Mucosa of rectum (tissue), 2 donors: ENCODE data around the gene SOHLH1.

Experiments
- H3K27ac ChIP-seq, 2 donors: one replicate each; pipeline ENCODE4 v1.7.0; 2013; ENCODE audit warnings: inconsistent platforms in 2 of 2, low read depth in 2 of 2, low read length in 2 of 2
- H3K27me3 ChIP-seq, 2 donors: one replicate each; pipeline ENCODE4 v1.7.0; 2013; ENCODE audit warnings: low read length in 2 of 2; ENCODE audit not compliant: control insufficient read depth in 2 of 2, insufficient read depth in 2 of 2
- H3K36me3 ChIP-seq, 2 donors: one replicate each; pipeline ENCODE4 v1.7.0; 2013; ENCODE audit warnings: low read length in 2 of 2; ENCODE audit not compliant: control insufficient read depth in 2 of 2, insufficient read depth in 2 of 2
- H3K4me1 ChIP-seq, 2 donors: one replicate each; pipeline ENCODE4 v1.7.0; 2013; ENCODE audit warnings: low read length in 2 of 2, mild to moderate bottlenecking in 1 of 2; ENCODE audit not compliant: control insufficient read depth in 2 of 2, insufficient read depth in 2 of 2
- H3K4me3 ChIP-seq, 2 donors: one replicate each; pipeline ENCODE4 v1.7.0; 2013; ENCODE audit warnings: low read length in 2 of 2
- H3K9ac ChIP-seq, 2 donors: one replicate each; pipeline ENCODE4 v1.7.0; 2013; ENCODE audit warnings: low read length in 2 of 2, low read depth in 1 of 2, mild to moderate bottlenecking in 1 of 2
- H3K9me3 ChIP-seq, 2 donors: one replicate each; pipeline ENCODE4 v1.7.0; 2013; ENCODE audit warnings: low read length in 2 of 2; ENCODE audit not compliant: control insufficient read depth in 2 of 2
- donor health status: healthy.
- donor health status: Normal muscosa, but diverticular disease.

The SOHLH1 gene

GRCh38 chr9:135715056-135715595 is 15.8 kb upstream of the SOHLH1 start:
- H3K4me1 ChIP-seq: no peaks in the 10 kb centered on the region
- no peak overlapping the region for H3K27ac ChIP-seq
- H3K9me3 ChIP-seq: no peaks in the 10 kb centered on the region
- peaks cover 4 to 13% of the 10 kb centered on the region in 2 donors for H3K27me3 ChIP-seq
- no peaks in the 10 kb centered on the region for H3K36me3 ChIP-seq
- no peak overlapping the region for H3K9ac ChIP-seq
- no peak overlapping the region for H3K4me3 ChIP-seq

GRCh38 chr9:135714242-135715055 is 15.2 kb upstream of the SOHLH1 start:
- Histone ChIP-seq H3K4me1 (no peaks in the 10 kb centered on the region), H3K9me3 (no peaks in the 10 kb centered on the region), H3K9ac (no peak overlapping the region), H3K4me3 (no peak overlapping the region), H3K27me3 (peaks cover 4 to 13% of the 10 kb centered on the region in 2 donors), H3K27ac (no peak overlapping the region), H3K36me3 (no peaks in the 10 kb centered on the region)

GRCh38 chr9:135712613-135713295 is 13.5 kb upstream of the SOHLH1 start:
- H3K4me1 ChIP-seq: no peaks in the 10 kb centered on the region
- H3K9ac ChIP-seq: no peak overlapping the region
- peaks cover 4 to 13% of the 10 kb centered on the region in 2 donors for H3K27me3 ChIP-seq
- no peak overlapping the region for H3K4me3 ChIP-seq
- H3K9me3 ChIP-seq: no peaks in the 10 kb centered on the region
- H3K27ac ChIP-seq: no peak overlapping the region
- no peaks in the 10 kb centered on the region for H3K36me3 ChIP-seq

- Histone ChIP-seq H3K4me3 (no peak overlapping the region), H3K27me3 (peaks cover 4 to 13% of the 10 kb centered on the region in 2 donors), H3K27ac (no peak overlapping the region), H3K4me1 (no peaks in the 10 kb centered on the region), H3K9ac (no peak overlapping the region), H3K36me3 (no peaks in the 10 kb centered on the region), H3K9me3 (no peaks in the 10 kb centered on the region)
Observed at GRCh38 chr9:135711881-135712280, 12.6 kb upstream of the SOHLH1 start.

- no peak overlapping the region for H3K4me3 ChIP-seq
- H3K36me3 ChIP-seq: no peaks in the 10 kb centered on the region
- peaks cover 4 to 13% of the 10 kb centered on the region in 2 donors for H3K27me3 ChIP-seq
- no peaks in the 10 kb centered on the region for H3K4me1 ChIP-seq
- H3K27ac ChIP-seq: no peak overlapping the region
- H3K9ac ChIP-seq: no peak overlapping the region
- no peaks in the 10 kb centered on the region for H3K9me3 ChIP-seq
Observed at GRCh38 chr9:135711391-135711790, 12.1 kb upstream of the SOHLH1 start.

GRCh38 chr9:135708164-135708563 is 8.9 kb upstream of the SOHLH1 start:
- H3K36me3 ChIP-seq: no peaks in the 10 kb centered on the region
- no peak overlapping the region for H3K9ac ChIP-seq
- H3K27me3 ChIP-seq: peaks cover 3 to 9% of the 10 kb centered on the region in 2 donors

GRCh38 chr9:135707252-135708138 is 8.2 kb upstream of the SOHLH1 start:
- Histone ChIP-seq H3K27ac (no peak overlapping the region), H3K4me3 (no peak overlapping the region), H3K4me1 (no peaks in the 10 kb centered on the region), H3K9ac (no peak overlapping the region), H3K27me3 (peaks cover 4 to 8% of the 10 kb centered on the region in 2 donors), H3K36me3 (no peaks in the 10 kb centered on the region), H3K9me3 (no peaks in the 10 kb centered on the region)

More at GRCh38 chr9:135708164-135708563, 8.9 kb upstream of the SOHLH1 start:
- Histone ChIP-seq H3K9me3 (no peaks in the 10 kb centered on the region), H3K4me3 (no peak overlapping the region), H3K4me1 (no peaks in the 10 kb centered on the region), H3K27ac (no peak overlapping the region)

GRCh38 chr9:135706288-135706687 is 7.0 kb upstream of the SOHLH1 start:
- Histone ChIP-seq H3K4me1 (no peaks in the 10 kb centered on the region), H3K27ac (no peak overlapping the region), H3K9me3 (no peaks in the 10 kb centered on the region), H3K9ac (no peak overlapping the region), H3K36me3 (no peaks in the 10 kb centered on the region), H3K27me3 (peaks cover 6 to 8% of the 10 kb centered on the region in 2 donors), H3K4me3 (no peak overlapping the region)

GRCh38 chr9:135705376-135705775 is 6.1 kb upstream of the SOHLH1 start:
- no peaks in the 10 kb centered on the region for H3K9me3 ChIP-seq
- no peak overlapping the region for H3K27ac ChIP-seq
- H3K36me3 ChIP-seq: no peaks in the 10 kb centered on the region
- H3K4me1 ChIP-seq: no peaks in the 10 kb centered on the region
- no peak overlapping the region for H3K4me3 ChIP-seq
- H3K9ac ChIP-seq: no peak overlapping the region
- H3K27me3 ChIP-seq: peaks cover 6 to 8% of the 10 kb centered on the region in 2 donors
